Measurements from ENCODE around the gene WWTR1. TPM values are rescaled to one million over a fixed set of nuclear protein-coding genes. Genes with fewer than 3 reads are reported as not detected.
A peak's percentile ranks its signal among the peaks of the same experiment; 100 is the strongest.

WWTR1 gene
- total and polyA plus RNA-seq, 2 of the 8 experiments (the other 6 are each of a cell fraction or from before 2014, with no cell fraction given) = 15.7 to 18.6 TPM

GRCh38 chr3:149494759-149495580 is 162.9 kb downstream of the WWTR1 start:
- DNase-seq (ENCODE audit: low read depth in 1 of 2, low spot score in 2 of 2) = no peak
- H2BK12ac ChIP-seq (ENCODE audit: low read depth, low read length) = no peak overlapping the region
- H2BK15ac ChIP-seq (ENCODE audit: low read length) = no peak overlapping the region
- no peak overlapping the region for H2BK120ac ChIP-seq (replicated peaks; ENCODE audit: low read depth, low read length)
- H4K8ac ChIP-seq (ENCODE audit: extremely low read depth, insufficient read depth, low read length) = no peak overlapping the region
- no peaks in the 10 kb centered on the region for H3K79me1 ChIP-seq (ENCODE audit: low read depth, low read length)
- no peak overlapping the region for H2BK5ac ChIP-seq (ENCODE audit: low read depth, low read length)
- no peak overlapping the region for H4K91ac ChIP-seq (replicated peaks; ENCODE audit: insufficient read length, low read length)
- no peak overlapping the region for H3K9ac ChIP-seq (replicated peaks in 1 of 4; ENCODE audit: extremely low read depth in 1 of 4, low read depth in 3 of 4, low read length in 3 of 4)
- no peak overlapping the region for H3K4me2 ChIP-seq (ENCODE audit: insufficient read depth in 1 of 2, low read depth in 2 of 2, low read length in 2 of 2)
- FAIRE-seq = no peak
- no peak for TF ChIP-seq FOSL1 (IDR thresholded peaks at IDR 0.05; ENCODE audit: insufficient read depth, low read depth, low read length)
- TF ChIP-seq CHD1 (IDR thresholded peaks at IDR 0.05; ENCODE audit: low read depth, low read length) = no peak
- no peak for TF ChIP-seq JUN (IDR thresholded peaks at IDR 0.05; ENCODE audit: low read depth, low read length)
- TF ChIP-seq, protein P1, sequence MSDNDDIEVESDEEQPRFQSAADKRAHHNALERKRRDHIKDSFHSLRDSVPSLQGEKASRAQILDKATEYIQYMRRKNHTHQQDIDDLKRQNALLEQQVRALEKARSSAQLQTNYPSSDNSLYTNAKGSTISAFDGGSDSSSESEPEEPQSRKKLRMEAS (IDR thresholded peaks at IDR 0.05) = no peak
- TF ChIP-seq SIRT6 (IDR thresholded peaks at IDR 0.05; ENCODE audit: low read length) = no peak
- H2BK20ac ChIP-seq (ENCODE audit: low read length) = no peak overlapping the region
- no peaks in the 10 kb centered on the region for H4K20me1 ChIP-seq (replicated peaks in 1 of 2; ENCODE audit: control insufficient read depth in 1 of 2, insufficient read depth in 2 of 2, low read length in 2 of 2)
- peak overlapping the region; percentile 40; the same call in 1 of the 2 replicates for H2AFZ ChIP-seq (ENCODE audit: low read length)
- H3K18ac ChIP-seq (ENCODE audit: extremely low read depth, low read length) = no peak overlapping the region
- 87% methylated on average over 6 of the region's 6 CpGs; no CpG with 5 or more reads in 1 of the 2 experiments for WGBS, 2 experiments (ENCODE audit: extremely low coverage in 1 of 2, insufficient coverage in 1 of 2, insufficient read length in 1 of 2, insufficient replicate concordance in 2 of 2, low coverage in 1 of 2, low lambda C conversion rate in 2 of 2, missing lambda C conversion rate in 1 of 2)
- H3K23me2 ChIP-seq (ENCODE audit: low read depth, low read length) = no peaks in the 10 kb centered on the region
- H2AK5ac ChIP-seq (ENCODE audit: low read depth, low read length) = no peak overlapping the region
- no peaks in the 10 kb centered on the region; a peak in 1 of 4 replicates for H3K79me2 ChIP-seq (ENCODE audit: control insufficient read depth in 1 of 2, insufficient read depth in 2 of 2, low read length in 2 of 2)
- no peak overlapping the region for H3K4me3 ChIP-seq (ENCODE audit: extremely low read depth in 1 of 4, insufficient read depth in 2 of 4, low read depth in 3 of 4, low read length in 4 of 4)
- H3K4me1 ChIP-seq (replicated peaks in 1 of 4; ENCODE audit: control insufficient read depth in 3 of 4, insufficient read depth in 4 of 4, low read length in 3 of 4) = peaks cover 0 to 3% (median under 1%) of the 10 kb centered on the region in 4 experiments; a peak in 3 of 7 replicates
- H4K5ac ChIP-seq (ENCODE audit: insufficient read length, low read depth, low read length) = no peak overlapping the region
- ChIA-PET POLR2A (ENCODE audit: partially characterized antibody) (interaction anchor here (0.9 kb wide), 1 partner anchor 276 kb away, joined by 3 read pairs; no protein-coding TSS in a partner anchor), CTCF (ENCODE audit: partially characterized antibody) (interaction anchor here (0.6 to 11.3 kb wide), 35 partner anchors 7 to 713 kb away, joined by 3 to 107 read pairs (median 4); partner anchors contain the start of gene TM4SF18)
- H3K36me3 ChIP-seq (ENCODE audit: control insufficient read depth in 2 of 4, insufficient read depth in 4 of 4, low read length in 3 of 4) = no peaks in the 10 kb centered on the region
- H3K4ac ChIP-seq (replicated peaks; ENCODE audit: insufficient read length, low read depth, low read length) = no peak overlapping the region
- H3K56ac ChIP-seq (replicated peaks; ENCODE audit: insufficient read length, low read depth, low read length) = no peak overlapping the region
- H3K27me3 ChIP-seq (replicated peaks in 1 of 4; ENCODE audit: control insufficient read depth in 3 of 4, extremely low read depth in 1 of 4, insufficient read depth in 3 of 4, low read length in 3 of 4) = no peaks in the 10 kb centered on the region
- H3K23ac ChIP-seq (ENCODE audit: insufficient read length) = no peak overlapping the region
- H3K14ac ChIP-seq (ENCODE audit: insufficient read length) = no peak overlapping the region
- H3K27ac ChIP-seq (ENCODE audit: low read depth, low read length) = no peak overlapping the region
- H3K9me3 ChIP-seq (ENCODE audit: insufficient read depth in 2 of 2, low read depth in 1 of 2, low read length in 1 of 2) = no peaks in the 10 kb centered on the region
